SU-DHL-6 (cell line): ENCODE data around the gene GALNT17.

Source experiments
- H2AFZ ChIP-seq: fragments of 200-600 bp; sonication (generic); 2 replicates; pipeline ENCODE4 v1.6.1; 2014; ENCODE audit warnings: low read depth, mild to moderate bottlenecking, moderate library complexity, mixed read lengths, antibody characterized with exemption, low read length; ENCODE audit not compliant: severe bottlenecking
- H3F3A ChIP-seq: fragments of 200-600 bp; shearing (Covaris generic); 2 replicates; pipeline ENCODE4 v1.6.0; 2016; ENCODE audit warnings: antibody characterized with exemption, mild to moderate bottlenecking; ENCODE audit not compliant: insufficient read depth
- H3K27ac ChIP-seq: fragments of 200-600 bp; sonication (generic); 2 replicates; pipeline ENCODE4 v1.5.1; 2016; ENCODE audit warnings: low read depth, mild to moderate bottlenecking, low read length, moderate library complexity, mixed read lengths
- H3K27me3 ChIP-seq: fragments of 200-600 bp; sonication (generic), shearing (Covaris generic); 2 replicates; pipeline ENCODE4 v1.6.0; 2014; ENCODE audit warnings: mild to moderate bottlenecking, low read length
- H3K36me3 ChIP-seq: fragments of 200-600 bp; sonication (generic); 2 replicates; pipeline ENCODE4 v1.6.1; 2014; ENCODE audit warnings: mild to moderate bottlenecking, low read length, mixed read lengths
- H3K4me2 ChIP-seq: fragments of 300-600, 200-600 bp; shearing (Covaris generic), sonication (generic); 2 replicates; pipeline ENCODE4 v1.6.0; 2014; ENCODE audit warnings: low read length, low read depth, mild to moderate bottlenecking; ENCODE audit not compliant: poor library complexity, severe bottlenecking
- H3K4me3 ChIP-seq: fragments of 200-600 bp; sonication (generic); 2 replicates; pipeline ENCODE4 v1.5.1; 2014; ENCODE audit warnings: antibody characterized with exemption, low read length, mild to moderate bottlenecking, mixed read lengths; ENCODE audit not compliant: insufficient read depth, poor library complexity, severe bottlenecking
- H3K79me2 ChIP-seq: fragments of 200-600 bp; sonication (generic); 2 replicates; pipeline ENCODE4 v1.6.1; 2014; ENCODE audit warnings: mild to moderate bottlenecking, low read length, moderate library complexity; ENCODE audit not compliant: insufficient read depth
- H3K9ac ChIP-seq: fragments of 200-600 bp; sonication (generic); 2 replicates; pipeline ENCODE4 v1.7.0; 2014; ENCODE audit warnings: mild to moderate bottlenecking, low read length
- H3K9me2 ChIP-seq: fragments of 200-600 bp; sonication (generic); replicated peaks from 2 replicates; pipeline ENCODE4 v1.6.1; 2014; ENCODE audit warnings: low read length; ENCODE audit not compliant: insufficient read depth
- H3K9me3 ChIP-seq: fragments of 200-600 bp; sonication (generic); 2 replicates; pipeline ENCODE4 v1.6.1; 2014; ENCODE audit warnings: low read length, mixed read lengths; ENCODE audit not compliant: insufficient read depth
- H4K20me1 ChIP-seq: fragments of 200-600 bp; sonication (generic); 2 replicates; pipeline ENCODE4 v1.6.1; 2014; ENCODE audit warnings: low read depth, mild to moderate bottlenecking, antibody characterized with exemption, low read length, moderate library complexity, mixed read lengths
- EZH2phosphoT487 ChIP-seq: fragments of 200-600 bp; sonication (generic), shearing (Covaris generic); conservative IDR thresholded peaks from 2 replicates; pipeline ENCODE4 v1.6.1; 2018; ENCODE audit warnings: mild to moderate bottlenecking, antibody characterized with exemption, low read length, moderate library complexity, mixed read lengths
- TF ChIP-seq, protein P1 (sequence below): fragments of 200-600 bp; sonication (generic); IDR thresholded peaks from one replicate; pipeline ENCODE4 v1.5.1; 2017; ENCODE audit warnings: antibody characterized with exemption, mild to moderate bottlenecking, low read length, moderate library complexity; ENCODE audit not compliant: insufficient read depth, poor library complexity, severe bottlenecking

The GALNT17 gene

GRCh38 chr7:71354716-71355115 lies 222.8 kb downstream of the GALNT17 start:
- Histone ChIP-seq H3K4me2 (no peak overlapping the region), H3F3A (no peaks in the 10 kb centered on the region), H3K4me3 (no peak overlapping the region), H2AFZ (no peak overlapping the region), H3K9me2 (no peaks in the 10 kb centered on the region), H4K20me1 (no peaks in the 10 kb centered on the region), H3K9ac (no peak overlapping the region), H3K9me3 (peaks cover 7% of the 10 kb centered on the region; the same call in 1 of the 2 replicates), H3K79me2 (no peaks in the 10 kb centered on the region), H3K27ac (no peak overlapping the region), H3K36me3 (no peaks in the 10 kb centered on the region), H3K27me3 (no peaks in the 10 kb centered on the region)
- no peak for TF ChIP-seq EZH2phosphoT487
- TF ChIP-seq, protein P1, sequence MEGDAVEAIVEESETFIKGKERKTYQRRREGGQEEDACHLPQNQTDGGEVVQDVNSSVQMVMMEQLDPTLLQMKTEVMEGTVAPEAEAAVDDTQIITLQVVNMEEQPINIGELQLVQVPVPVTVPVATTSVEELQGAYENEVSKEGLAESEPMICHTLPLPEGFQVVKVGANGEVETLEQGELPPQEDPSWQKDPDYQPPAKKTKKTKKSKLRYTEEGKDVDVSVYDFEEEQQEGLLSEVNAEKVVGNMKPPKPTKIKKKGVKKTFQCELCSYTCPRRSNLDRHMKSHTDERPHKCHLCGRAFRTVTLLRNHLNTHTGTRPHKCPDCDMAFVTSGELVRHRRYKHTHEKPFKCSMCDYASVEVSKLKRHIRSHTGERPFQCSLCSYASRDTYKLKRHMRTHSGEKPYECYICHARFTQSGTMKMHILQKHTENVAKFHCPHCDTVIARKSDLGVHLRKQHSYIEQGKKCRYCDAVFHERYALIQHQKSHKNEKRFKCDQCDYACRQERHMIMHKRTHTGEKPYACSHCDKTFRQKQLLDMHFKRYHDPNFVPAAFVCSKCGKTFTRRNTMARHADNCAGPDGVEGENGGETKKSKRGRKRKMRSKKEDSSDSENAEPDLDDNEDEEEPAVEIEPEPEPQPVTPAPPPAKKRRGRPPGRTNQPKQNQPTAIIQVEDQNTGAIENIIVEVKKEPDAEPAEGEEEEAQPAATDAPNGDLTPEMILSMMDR: no peak

GRCh38 chr7:71361451-71362032 lies 229.6 kb downstream of the GALNT17 start:
- Histone ChIP-seq H3F3A (no peaks in the 10 kb centered on the region), H3K9me3 (peaks cover 7% of the 10 kb centered on the region; the same call in 1 of the 2 replicates), H3K27ac (no peak overlapping the region), H3K4me2 (no peak overlapping the region), H3K4me3 (no peak overlapping the region), H3K9ac (no peak overlapping the region), H3K9me2 (no peaks in the 10 kb centered on the region), H2AFZ (no peak overlapping the region), H4K20me1 (no peaks in the 10 kb centered on the region), H3K36me3 (no peaks in the 10 kb centered on the region), H3K27me3 (no peaks in the 10 kb centered on the region), H3K79me2 (no peaks in the 10 kb centered on the region)
- no peak for TF ChIP-seq EZH2phosphoT487
- TF ChIP-seq, protein P1: no peak

DNA sequence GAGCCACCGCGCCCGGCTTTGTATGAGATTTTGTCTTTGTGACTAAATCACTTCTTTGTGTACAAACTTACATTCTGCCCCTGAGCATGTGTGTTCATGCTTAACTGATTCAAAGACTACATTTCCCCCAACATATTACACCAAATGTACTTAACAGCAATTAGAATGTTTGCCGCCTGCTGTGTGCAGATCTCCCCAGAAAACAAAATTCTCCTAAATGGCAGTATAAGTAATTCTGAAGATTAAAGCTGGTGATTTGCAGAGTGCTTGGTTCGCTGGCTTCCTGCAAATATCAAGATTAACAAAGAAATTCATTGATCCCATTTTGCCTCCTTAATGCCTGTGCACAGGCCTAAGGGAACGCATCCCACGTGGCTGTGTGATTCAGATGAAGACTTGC lies 230.3 kb downstream of the GALNT17 start:
- H2AFZ ChIP-seq: no peak overlapping the region
- H3K9me2 ChIP-seq: no peaks in the 10 kb centered on the region
- H3K9ac ChIP-seq: no peak overlapping the region
- H3K4me2 ChIP-seq: no peak overlapping the region
- H3K9me3 ChIP-seq: peaks cover 5% of the 10 kb centered on the region; the same call in 1 of the 2 replicates
- H3K4me3 ChIP-seq: no peak overlapping the region
- no peaks in the 10 kb centered on the region for H3K27me3 ChIP-seq
- no peaks in the 10 kb centered on the region for H4K20me1 ChIP-seq
- H3K27ac ChIP-seq: no peak overlapping the region
- no peaks in the 10 kb centered on the region for H3K36me3 ChIP-seq
- TF ChIP-seq EZH2phosphoT487: no peak
- TF ChIP-seq, protein P1: no peak
- no peaks in the 10 kb centered on the region for H3F3A ChIP-seq
- no peaks in the 10 kb centered on the region for H3K79me2 ChIP-seq
